Calu3 (cell line): ENCODE measurements around the gene DNM1L. TPM values are rescaled to one million over a fixed set of nuclear protein-coding genes. Genes with fewer than 3 reads are reported as not detected.

Experiments
- BruUV-seq: library from RNA; stranded (reverse); fragments of 400-500 nt; replicated peaks from 2 replicates; lab custom pipeline; 2021; lab: Mats Ljungman, UMichigan
- CTCF ChIA-PET: fragments of 300-600 bp; sonication (Branson Sonifier 250); formaldehyde crosslinking; loops from one replicate; lab custom pipeline; 2022; ENCODE audit warnings: antibody characterized with exemption; lab: Charles Lee
- DNase-seq: peaks from one replicate; pipeline ENCODE4 v3.0.0; 2022
- H3K27ac Mint-ChIP-seq: one replicate; pipeline ENCODE4 v1.8.0; 2022; ENCODE audit warnings: mixed read lengths; ENCODE audit not compliant: unreplicated experiment
- H3K27me3 Mint-ChIP-seq: one replicate; pipeline ENCODE4 v1.8.0; 2022; ENCODE audit warnings: mixed read lengths; ENCODE audit not compliant: unreplicated experiment
- H3K36me3 Mint-ChIP-seq: one replicate; pipeline ENCODE4 v1.8.0; 2022; ENCODE audit warnings: mild to moderate bottlenecking, moderate library complexity, mixed read lengths; ENCODE audit not compliant: insufficient read depth, unreplicated experiment
- H3K4me1 Mint-ChIP-seq: one replicate; pipeline ENCODE4 v1.8.0; 2022; ENCODE audit warnings: mild to moderate bottlenecking, low read depth, mixed read lengths; ENCODE audit not compliant: unreplicated experiment
- H3K4me3 Mint-ChIP-seq: one replicate; pipeline ENCODE4 v1.8.0; 2022; ENCODE audit warnings: mild to moderate bottlenecking, low read depth, moderate library complexity, mixed read lengths; ENCODE audit not compliant: unreplicated experiment
- H3K9me3 Mint-ChIP-seq: one replicate; pipeline ENCODE4 v1.8.0; 2022; ENCODE audit warnings: low read depth, mixed read lengths; ENCODE audit not compliant: unreplicated experiment
- intact Hi-C: fragments of 100-400 bp; cut with micrococcal nuclease; formaldehyde crosslinking; loops from one replicate; pipeline ENCODE4 v1.10.0; 2022; ENCODE audit not compliant: unreplicated experiment
- total RNA-seq: library from RNA; stranded (reverse); gene quantifications from 2 replicates; pipeline ENCODE4 v1.2.3, GENCODE V29; 2022
- TF ChIP-seq, protein P1 (sequence below): fragments of 200-600 bp; IDR thresholded peaks from one replicate; pipeline ENCODE4 v1.8.0; 2022; ENCODE audit warnings: antibody characterized with exemption; ENCODE audit not compliant: unreplicated experiment

DNM1L gene
- total RNA-seq, 1 experiment from 2014 or later: 77.3 TPM

DNA sequence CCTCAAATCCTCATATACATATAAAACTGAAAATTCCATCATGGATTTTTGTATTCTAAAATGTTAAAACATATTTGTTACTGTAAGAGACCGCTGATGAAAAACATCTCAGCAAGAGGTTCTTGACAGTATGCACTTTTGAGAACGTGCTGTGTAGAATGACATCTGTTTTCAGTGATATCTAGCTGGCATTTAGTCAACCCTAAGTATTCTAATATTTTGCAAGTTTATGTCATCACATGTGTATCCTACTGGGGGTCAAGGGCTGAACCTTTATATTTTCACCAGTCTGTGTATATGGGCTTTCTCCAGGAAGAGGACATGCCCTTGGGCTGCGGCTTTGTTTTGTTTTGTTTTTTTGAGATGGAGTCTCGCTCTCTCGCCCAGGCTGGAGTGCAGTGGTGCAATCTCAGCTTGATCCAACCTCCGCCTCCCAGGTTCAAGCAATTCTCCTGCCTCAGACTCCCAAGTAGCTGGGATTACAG is 98.6 kb downstream of the DNM1L start:
- intact Hi-C loops: no loop called here
- Mint-ChIP-seq H3K27me3 (no peaks in the 10 kb centered on the region), H3K4me1 (peaks cover 20% of the 10 kb centered on the region), H3K9me3 (no peaks in the 10 kb centered on the region), H3K27ac (no peak overlapping the region), H3K4me3 (no peak overlapping the region), H3K36me3 (no peaks in the 10 kb centered on the region)
- CTCF ChIA-PET: no interaction called here
- BruUV-seq: no TSS peak
- DNase-seq: no peak
- TF ChIP-seq, protein P1, sequence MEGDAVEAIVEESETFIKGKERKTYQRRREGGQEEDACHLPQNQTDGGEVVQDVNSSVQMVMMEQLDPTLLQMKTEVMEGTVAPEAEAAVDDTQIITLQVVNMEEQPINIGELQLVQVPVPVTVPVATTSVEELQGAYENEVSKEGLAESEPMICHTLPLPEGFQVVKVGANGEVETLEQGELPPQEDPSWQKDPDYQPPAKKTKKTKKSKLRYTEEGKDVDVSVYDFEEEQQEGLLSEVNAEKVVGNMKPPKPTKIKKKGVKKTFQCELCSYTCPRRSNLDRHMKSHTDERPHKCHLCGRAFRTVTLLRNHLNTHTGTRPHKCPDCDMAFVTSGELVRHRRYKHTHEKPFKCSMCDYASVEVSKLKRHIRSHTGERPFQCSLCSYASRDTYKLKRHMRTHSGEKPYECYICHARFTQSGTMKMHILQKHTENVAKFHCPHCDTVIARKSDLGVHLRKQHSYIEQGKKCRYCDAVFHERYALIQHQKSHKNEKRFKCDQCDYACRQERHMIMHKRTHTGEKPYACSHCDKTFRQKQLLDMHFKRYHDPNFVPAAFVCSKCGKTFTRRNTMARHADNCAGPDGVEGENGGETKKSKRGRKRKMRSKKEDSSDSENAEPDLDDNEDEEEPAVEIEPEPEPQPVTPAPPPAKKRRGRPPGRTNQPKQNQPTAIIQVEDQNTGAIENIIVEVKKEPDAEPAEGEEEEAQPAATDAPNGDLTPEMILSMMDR: no peak

DNA sequence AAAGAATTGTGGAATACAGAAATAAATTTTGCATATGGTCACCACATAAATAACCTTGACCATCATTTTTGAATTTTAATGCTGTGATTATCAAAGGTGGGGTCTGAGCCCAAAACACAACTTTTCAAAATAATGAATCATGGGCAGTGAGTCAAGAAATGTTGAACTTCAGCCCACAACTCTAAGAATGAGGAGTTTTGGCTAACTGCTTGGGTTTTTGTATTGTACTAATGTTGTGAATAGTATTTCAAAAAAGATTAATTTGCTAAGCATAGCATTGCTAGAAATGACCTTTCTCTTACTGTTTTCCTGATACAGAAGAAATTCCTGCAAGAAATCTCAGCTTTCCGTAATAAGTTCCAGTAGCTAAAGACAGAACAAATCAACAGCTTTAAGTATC is 101.0 kb downstream of the DNM1L start:
- no peak overlapping the region for H3K27ac Mint-ChIP-seq
- intact Hi-C loops: no loop called here

DNA sequence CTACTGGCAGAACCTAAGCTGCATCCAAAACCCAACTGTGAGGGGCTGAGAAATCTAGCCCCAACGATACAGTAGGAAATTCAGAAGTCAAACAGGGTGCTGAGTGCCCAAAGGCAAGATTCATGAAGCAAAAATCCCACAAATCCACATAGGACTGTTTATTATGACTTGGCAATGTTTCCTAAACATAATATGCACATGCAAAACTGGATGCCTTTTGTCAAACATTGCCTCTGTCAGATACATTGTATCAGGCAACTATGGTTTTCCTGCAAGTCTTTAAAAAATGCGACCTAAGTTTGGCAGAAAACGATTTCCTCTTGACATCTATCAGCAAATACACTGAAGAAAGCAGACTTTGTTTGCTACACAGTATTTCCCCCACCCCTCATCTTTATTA is 103.9 kb downstream of the DNM1L start:
- H3K4me1 Mint-ChIP-seq: no peaks in the 10 kb centered on the region
- H3K9me3 Mint-ChIP-seq: no peaks in the 10 kb centered on the region
- H3K36me3 Mint-ChIP-seq: no peaks in the 10 kb centered on the region
- H3K27ac Mint-ChIP-seq: no peak overlapping the region
- no peak overlapping the region for H3K4me3 Mint-ChIP-seq
- BruUV-seq: no TSS peak
- TF ChIP-seq, protein P1: no peak
- CTCF ChIA-PET: no interaction called here
- no peaks in the 10 kb centered on the region for H3K27me3 Mint-ChIP-seq
- no peak for DNase-seq
- intact Hi-C loops: no loop called here

More for the DNA sequence above, 101.0 kb downstream of the DNM1L start:
- Mint-ChIP-seq H3K4me3 (no peak overlapping the region), H3K4me1 (peaks cover 20% of the 10 kb centered on the region), H3K9me3 (no peaks in the 10 kb centered on the region), H3K36me3 (no peaks in the 10 kb centered on the region), H3K27me3 (no peaks in the 10 kb centered on the region)
- no TSS peak for BruUV-seq
- CTCF ChIA-PET: no interaction called here
- TF ChIP-seq, protein P1: no peak
- no peak for DNase-seq

DNA sequence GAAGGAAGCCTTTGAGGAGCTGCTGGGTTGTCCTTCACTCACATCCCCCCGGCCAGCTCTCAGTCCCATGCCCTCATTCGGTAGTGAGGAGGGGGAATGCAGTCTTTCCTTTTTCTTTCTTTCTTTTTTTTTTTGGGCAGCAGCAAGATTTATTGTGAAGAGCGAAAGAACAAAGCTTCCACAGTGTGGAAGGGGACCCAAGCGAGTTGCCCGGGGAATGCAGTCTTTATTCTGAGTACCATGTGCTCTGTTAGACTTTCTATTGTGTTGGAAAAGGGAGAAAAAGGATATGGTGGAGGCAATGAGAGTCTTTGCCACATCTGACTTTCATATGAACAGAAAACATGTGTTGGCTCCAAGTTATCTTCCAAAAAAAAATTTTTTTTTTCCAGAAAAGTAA is 106.5 kb downstream of the DNM1L start:
- H3K36me3 Mint-ChIP-seq: no peaks in the 10 kb centered on the region
- BruUV-seq: no TSS peak
- CTCF ChIA-PET: no interaction called here
- no peak overlapping the region for H3K4me3 Mint-ChIP-seq
- no peaks in the 10 kb centered on the region for H3K9me3 Mint-ChIP-seq
- no peaks in the 10 kb centered on the region for H3K27me3 Mint-ChIP-seq
- peak overlapping the region; percentile 37 for H3K27ac Mint-ChIP-seq
- H3K4me1 Mint-ChIP-seq: no peaks in the 10 kb centered on the region
- TF ChIP-seq, protein P1: no peak
- no peak for DNase-seq
- intact Hi-C loops: no loop called here
